M059J (cell line): ENCODE results near the gene ATXN7L1. TPM values are rescaled to one million over a fixed set of nuclear protein-coding genes. Genes with fewer than 3 reads are reported as not detected.

Experiments used
- DNase-seq: peaks from one replicate; pipeline ENCODE4 v3.0.0-alpha.2; 2012; ENCODE audit warnings: low read depth
- total RNA-seq: library from RNA; depleted of rRNA; stranded (reverse); fragments of >200 nt; shearing (Covaris generic); gene quantifications from 2 replicates; pipeline ENCODE4 v1.2.3, GENCODE V29; 2014

The ATXN7L1 gene
- total RNA-seq, 1 experiment from 2014 or later = 7.7 TPM

GRCh38 chr7:105828141-105828540, 48.3 kb downstream of the ATXN7L1 start:
- no peak for DNase-seq

GRCh38 chr7:105827151-105827875, 49.1 kb downstream of the ATXN7L1 start:
- no peak for DNase-seq

GRCh38 chr7:105826143-105826542, 50.3 kb downstream of the ATXN7L1 start:
- DNase-seq = peak; percentile 47

- no peak for DNase-seq
Measured at GRCh38 chr7:105825371-105825770, 51.0 kb downstream of the ATXN7L1 start.

GRCh38 chr7:105822806-105823205, 53.6 kb downstream of the ATXN7L1 start:
- no peak for DNase-seq

GRCh38 chr7:105821527-105821926, 54.9 kb downstream of the ATXN7L1 start:
- no peak for DNase-seq

- DNase-seq = no peak
Measured at GRCh38 chr7:105820363-105821066, 55.9 kb downstream of the ATXN7L1 start.

GRCh38 chr7:105819559-105819958, 56.8 kb downstream of the ATXN7L1 start:
- no peak for DNase-seq

- no peak for DNase-seq
Measured at GRCh38 chr7:105816954-105817615, 59.3 kb downstream of the ATXN7L1 start.

- no peak for DNase-seq
Measured at GRCh38 chr7:105816266-105816843, 60.0 kb downstream of the ATXN7L1 start.

GRCh38 chr7:105815576-105815975, 60.8 kb downstream of the ATXN7L1 start:
- DNase-seq = no peak

- no peak for DNase-seq
Measured at GRCh38 chr7:105814481-105814880, 61.9 kb downstream of the ATXN7L1 start.

GRCh38 chr7:105811189-105811847, 65.1 kb downstream of the ATXN7L1 start:
- DNase-seq = no peak

- DNase-seq = no peak
Measured at GRCh38 chr7:105810556-105810955, 65.8 kb downstream of the ATXN7L1 start.

GRCh38 chr7:105808703-105809590, 67.5 kb downstream of the ATXN7L1 start:
- peak; percentile 71 for DNase-seq

- DNase-seq = no peak
Measured at GRCh38 chr7:105808209-105808608, 68.2 kb downstream of the ATXN7L1 start.

GRCh38 chr7:105807448-105807762, 69.0 kb downstream of the ATXN7L1 start:
- no peak for DNase-seq

GRCh38 chr7:105806592-105807447, 69.6 kb downstream of the ATXN7L1 start:
- peak; percentile 81 for DNase-seq

- DNase-seq = no peak
Measured at GRCh38 chr7:105805447-105806019, 70.9 kb downstream of the ATXN7L1 start.

- DNase-seq = no peak
Measured at GRCh38 chr7:105803429-105803736, 73.0 kb downstream of the ATXN7L1 start.
